VCaP (cell line): Measurements from ENCODE around the gene CCDC88B.
A peak's percentile ranks its signal among the peaks of the same experiment; 100 is the strongest.

Source experiments
- H3K27ac ChIP-seq: fragments of 450-650 bp; 2 replicates; pipeline ENCODE4 v1.5.1; 2017
- CTCF ChIP-seq: fragments of 450-650 bp; conservative IDR thresholded peaks from 2 replicates; pipeline ENCODE4 v1.5.1; 2017; ENCODE audit warnings: mild to moderate bottlenecking, moderate library complexity

Gene CCDC88B

GRCh38 chr11:64340671-64341335, 799 bp downstream of the CCDC88B start:
- 0 out of 2 replicates have a peak, but pooled peaks have one; percentile 14 for TF ChIP-seq CTCF
- H3K27ac ChIP-seq: peak overlapping the region; percentile 94; the same call in 1 of the 2 replicates

GRCh38 chr11:64341429-64341828, 1.4 kb downstream of the CCDC88B start:
- TF ChIP-seq CTCF: no peak
- H3K27ac ChIP-seq: peak overlapping the region; percentile 94

- H3K27ac ChIP-seq: peak overlapping the region; percentile 94
Measured at GRCh38 chr11:64341851-64342791, 2.1 kb downstream of the CCDC88B start.

GRCh38 chr11:64342869-64343745, 3.1 kb downstream of the CCDC88B start:
- TF ChIP-seq CTCF: no peak
- H3K27ac ChIP-seq: peak overlapping the region; percentile 94

More at GRCh38 chr11:64341851-64342791, 2.1 kb downstream of the CCDC88B start:
- peak; percentile 97 for TF ChIP-seq CTCF

GRCh38 chr11:64343767-64344559, 4.0 kb downstream of the CCDC88B start:
- TF ChIP-seq CTCF: peak; percentile 73
- peak overlapping the region; percentile 94; the same call in 1 of the 2 replicates for H3K27ac ChIP-seq

GRCh38 chr11:64344787-64345186, 4.8 kb downstream of the CCDC88B start:
- H3K27ac ChIP-seq: peak overlapping the region; percentile 94; the same call in 1 of the 2 replicates
- TF ChIP-seq CTCF: 0 out of 2 replicates have a peak, but pooled peaks have one; percentile 7
